ENCODE data around the gene ATP8A2.

ATP8A2 gene

GRCh38 chr13:25371875-25372283, at the start of gene ATP8A2:
TSS of gene ATP8A2 (plus strand) at chr13:25371974. CDS start at chr13:25372213, 239 bp downstream.
- H3K4me3 ChIP-seq (ENCODE audit: low read depth, low read length), result peak within 1 kb of the TSS; percentile 67
- no peaks in the 10 kb centered on the region for H3K36me3 ChIP-seq (ENCODE audit: control insufficient read depth, insufficient read depth, low read length)
- H3K4me1 ChIP-seq (ENCODE audit: control insufficient read depth, insufficient read depth, low read length), result peaks cover 5% of the 10 kb centered on the region; the same call in 1 of the 2 replicates
- no peak within 1 kb of the TSS for H3K27ac ChIP-seq (ENCODE audit: low read depth, low read length)
- H3K9ac ChIP-seq (ENCODE audit: low read depth, low read length), result no peak within 1 kb of the TSS
- H3K9me3 ChIP-seq (ENCODE audit: control insufficient read depth, insufficient read depth, low read length), result no peaks in the 10 kb centered on the region
- peaks cover 58% of the 10 kb centered on the region for H3K27me3 ChIP-seq (ENCODE audit: control insufficient read depth, insufficient read depth, low read length)

GRCh38 chr13:25324100-25324499, 47.7 kb upstream of the ATP8A2 start:
- Histone ChIP-seq H3K9me3 (ENCODE audit: control insufficient read depth, insufficient read depth, low read length) (no peaks in the 10 kb centered on the region), H3K4me1 (ENCODE audit: control insufficient read depth, insufficient read depth, low read length) (no peaks in the 10 kb centered on the region), H3K27me3 (ENCODE audit: control insufficient read depth, insufficient read depth, low read length) (no peaks in the 10 kb centered on the region), H3K4me3 (ENCODE audit: low read depth, low read length) (no peak overlapping the region), H3K27ac (ENCODE audit: low read depth, low read length) (no peak overlapping the region), H3K36me3 (ENCODE audit: control insufficient read depth, insufficient read depth, low read length) (peaks cover 98% of the 10 kb centered on the region), H3K9ac (ENCODE audit: low read depth, low read length) (no peak overlapping the region)

GRCh38 chr13:25329706-25330105, 42.1 kb upstream of the ATP8A2 start:
- Histone ChIP-seq H3K9me3 (ENCODE audit: control insufficient read depth, insufficient read depth, low read length) (no peaks in the 10 kb centered on the region), H3K4me1 (ENCODE audit: control insufficient read depth, insufficient read depth, low read length) (no peaks in the 10 kb centered on the region), H3K36me3 (ENCODE audit: control insufficient read depth, insufficient read depth, low read length) (peaks cover 98% of the 10 kb centered on the region), H3K27ac (ENCODE audit: low read depth, low read length) (no peak overlapping the region), H3K9ac (ENCODE audit: low read depth, low read length) (no peak overlapping the region), H3K27me3 (ENCODE audit: control insufficient read depth, insufficient read depth, low read length) (no peaks in the 10 kb centered on the region), H3K4me3 (ENCODE audit: low read depth, low read length) (no peak overlapping the region)

GRCh38 chr13:25330541-25330940, 41.2 kb upstream of the ATP8A2 start:
- Histone ChIP-seq H3K9ac (ENCODE audit: low read depth, low read length) (no peak overlapping the region), H3K36me3 (ENCODE audit: control insufficient read depth, insufficient read depth, low read length) (peaks cover 98% of the 10 kb centered on the region), H3K4me3 (ENCODE audit: low read depth, low read length) (no peak overlapping the region), H3K4me1 (ENCODE audit: control insufficient read depth, insufficient read depth, low read length) (no peaks in the 10 kb centered on the region), H3K27ac (ENCODE audit: low read depth, low read length) (no peak overlapping the region), H3K9me3 (ENCODE audit: control insufficient read depth, insufficient read depth, low read length) (no peaks in the 10 kb centered on the region), H3K27me3 (ENCODE audit: control insufficient read depth, insufficient read depth, low read length) (no peaks in the 10 kb centered on the region)

GRCh38 chr13:25335856-25336255, 35.9 kb upstream of the ATP8A2 start:
- Histone ChIP-seq H3K9me3 (ENCODE audit: control insufficient read depth, insufficient read depth, low read length) (no peaks in the 10 kb centered on the region), H3K27ac (ENCODE audit: low read depth, low read length) (no peak overlapping the region), H3K27me3 (ENCODE audit: control insufficient read depth, insufficient read depth, low read length) (no peaks in the 10 kb centered on the region), H3K4me1 (ENCODE audit: control insufficient read depth, insufficient read depth, low read length) (no peaks in the 10 kb centered on the region), H3K36me3 (ENCODE audit: control insufficient read depth, insufficient read depth, low read length) (peaks cover 94% of the 10 kb centered on the region), H3K9ac (ENCODE audit: low read depth, low read length) (no peak overlapping the region), H3K4me3 (ENCODE audit: low read depth, low read length) (no peak overlapping the region)

GRCh38 chr13:25345576-25345975, 26.2 kb upstream of the ATP8A2 start:
- Histone ChIP-seq H3K36me3 (ENCODE audit: control insufficient read depth, insufficient read depth, low read length) (no peaks in the 10 kb centered on the region), H3K9me3 (ENCODE audit: control insufficient read depth, insufficient read depth, low read length) (no peaks in the 10 kb centered on the region), H3K27me3 (ENCODE audit: control insufficient read depth, insufficient read depth, low read length) (no peaks in the 10 kb centered on the region), H3K9ac (ENCODE audit: low read depth, low read length) (no peak overlapping the region), H3K4me1 (ENCODE audit: control insufficient read depth, insufficient read depth, low read length) (peaks cover 28% of the 10 kb centered on the region), H3K27ac (ENCODE audit: low read depth, low read length) (no peak overlapping the region), H3K4me3 (ENCODE audit: low read depth, low read length) (no peak overlapping the region)

- H3K36me3 ChIP-seq (ENCODE audit: control insufficient read depth, insufficient read depth, low read length), result no peaks in the 10 kb centered on the region
- no peak overlapping the region for H3K9ac ChIP-seq (ENCODE audit: low read depth, low read length)
- H3K4me1 ChIP-seq (ENCODE audit: control insufficient read depth, insufficient read depth, low read length), result peaks cover 28% of the 10 kb centered on the region
- peak overlapping the region; percentile 0 for H3K27ac ChIP-seq (ENCODE audit: low read depth, low read length)
- no peaks in the 10 kb centered on the region for H3K27me3 ChIP-seq (ENCODE audit: control insufficient read depth, insufficient read depth, low read length)
- no peak overlapping the region for H3K4me3 ChIP-seq (ENCODE audit: low read depth, low read length)
- no peaks in the 10 kb centered on the region for H3K9me3 ChIP-seq (ENCODE audit: control insufficient read depth, insufficient read depth, low read length)
These were observed 24.6 kb upstream of the ATP8A2 start for GRCh38 chr13:25347151-25347550.

GRCh38 chr13:25351404-25351803, 20.4 kb upstream of the ATP8A2 start:
- H3K9me3 ChIP-seq (ENCODE audit: control insufficient read depth, insufficient read depth, low read length), result no peaks in the 10 kb centered on the region
- no peak overlapping the region for H3K27ac ChIP-seq (ENCODE audit: low read depth, low read length)
- no peaks in the 10 kb centered on the region for H3K36me3 ChIP-seq (ENCODE audit: control insufficient read depth, insufficient read depth, low read length)
- no peak overlapping the region for H3K9ac ChIP-seq (ENCODE audit: low read depth, low read length)
- H3K4me1 ChIP-seq (ENCODE audit: control insufficient read depth, insufficient read depth, low read length), result peaks cover 11% of the 10 kb centered on the region
- H3K4me3 ChIP-seq (ENCODE audit: low read depth, low read length), result no peak overlapping the region
- no peaks in the 10 kb centered on the region for H3K27me3 ChIP-seq (ENCODE audit: control insufficient read depth, insufficient read depth, low read length)

GRCh38 chr13:25352230-25352629, 19.5 kb upstream of the ATP8A2 start:
- Histone ChIP-seq H3K9ac (ENCODE audit: low read depth, low read length) (no peak overlapping the region), H3K9me3 (ENCODE audit: control insufficient read depth, insufficient read depth, low read length) (no peaks in the 10 kb centered on the region), H3K4me1 (ENCODE audit: control insufficient read depth, insufficient read depth, low read length) (peaks cover 7% of the 10 kb centered on the region), H3K4me3 (ENCODE audit: low read depth, low read length) (no peak overlapping the region), H3K27me3 (ENCODE audit: control insufficient read depth, insufficient read depth, low read length) (no peaks in the 10 kb centered on the region), H3K27ac (ENCODE audit: low read depth, low read length) (no peak overlapping the region), H3K36me3 (ENCODE audit: control insufficient read depth, insufficient read depth, low read length) (no peaks in the 10 kb centered on the region)

- H3K9ac ChIP-seq (ENCODE audit: low read depth, low read length), result no peak overlapping the region
- H3K4me1 ChIP-seq (ENCODE audit: control insufficient read depth, insufficient read depth, low read length), result peaks cover 1% of the 10 kb centered on the region; the same call in 1 of the 2 replicates
- no peaks in the 10 kb centered on the region for H3K36me3 ChIP-seq (ENCODE audit: control insufficient read depth, insufficient read depth, low read length)
- no peak overlapping the region for H3K4me3 ChIP-seq (ENCODE audit: low read depth, low read length)
- H3K27me3 ChIP-seq (ENCODE audit: control insufficient read depth, insufficient read depth, low read length), result no peaks in the 10 kb centered on the region
- no peak overlapping the region for H3K27ac ChIP-seq (ENCODE audit: low read depth, low read length)
- no peaks in the 10 kb centered on the region for H3K9me3 ChIP-seq (ENCODE audit: control insufficient read depth, insufficient read depth, low read length)
These were observed 19.0 kb upstream of the ATP8A2 start for GRCh38 chr13:25352806-25353205.

GRCh38 chr13:25353344-25353743, 18.4 kb upstream of the ATP8A2 start:
- Histone ChIP-seq H3K9ac (ENCODE audit: low read depth, low read length) (no peak overlapping the region), H3K9me3 (ENCODE audit: control insufficient read depth, insufficient read depth, low read length) (no peaks in the 10 kb centered on the region), H3K27me3 (ENCODE audit: control insufficient read depth, insufficient read depth, low read length) (no peaks in the 10 kb centered on the region), H3K27ac (ENCODE audit: low read depth, low read length) (no peak overlapping the region), H3K36me3 (ENCODE audit: control insufficient read depth, insufficient read depth, low read length) (no peaks in the 10 kb centered on the region), H3K4me1 (ENCODE audit: control insufficient read depth, insufficient read depth, low read length) (no peaks in the 10 kb centered on the region), H3K4me3 (ENCODE audit: low read depth, low read length) (no peak overlapping the region)

- no peak overlapping the region for H3K9ac ChIP-seq (ENCODE audit: low read depth, low read length)
- no peaks in the 10 kb centered on the region for H3K9me3 ChIP-seq (ENCODE audit: control insufficient read depth, insufficient read depth, low read length)
- no peaks in the 10 kb centered on the region for H3K27me3 ChIP-seq (ENCODE audit: control insufficient read depth, insufficient read depth, low read length)
- H3K4me3 ChIP-seq (ENCODE audit: low read depth, low read length), result no peak overlapping the region
- no peak overlapping the region for H3K27ac ChIP-seq (ENCODE audit: low read depth, low read length)
- no peaks in the 10 kb centered on the region for H3K36me3 ChIP-seq (ENCODE audit: control insufficient read depth, insufficient read depth, low read length)
- H3K4me1 ChIP-seq (ENCODE audit: control insufficient read depth, insufficient read depth, low read length), result no peaks in the 10 kb centered on the region
These were observed 17.4 kb upstream of the ATP8A2 start for GRCh38 chr13:25354377-25354776.
